GM18951 (cell line): ENCODE measurements around the gene FFAR2.

Source experiments
- POLR2A ChIP-seq: IDR thresholded peaks from 4 replicates; pipeline ENCODE4 v1.6.1; 2011; ENCODE audit warnings: mild to moderate bottlenecking; ENCODE audit not compliant: insufficient read length, insufficient read depth; ENCODE audit errors: extremely low read depth
- in situ Hi-C: fragments of 300-500 bp; cut with MboI; formaldehyde crosslinking; loops from one replicate; pipeline ENCODE4 v1.12.0; 2022; ENCODE audit warnings: low sequenced_read_pairs, mixed read lengths, inconsistent platforms; ENCODE audit not compliant: unreplicated experiment

Gene FFAR2

GRCh38 chr19:35414442-35414841 is 33.6 kb upstream of the FFAR2 start:
- no peak for TF ChIP-seq POLR2A
- in situ Hi-C loops = no loop called here

GRCh38 chr19:35416331-35416730 is 31.7 kb upstream of the FFAR2 start:
- no peak for TF ChIP-seq POLR2A
- in situ Hi-C loops = no loop called here

- in situ Hi-C loops = no loop called here
- no peak for TF ChIP-seq POLR2A
Measured at GRCh38 chr19:35417278-35417677, 30.8 kb upstream of the FFAR2 start.

- TF ChIP-seq POLR2A = no peak
Measured at GRCh38 chr19:35417713-35418534, 30.1 kb upstream of the FFAR2 start.

GRCh38 chr19:35419046-35419445 is 29.0 kb upstream of the FFAR2 start:
- in situ Hi-C loops = no loop called here

More at GRCh38 chr19:35417713-35418534, 30.1 kb upstream of the FFAR2 start:
- in situ Hi-C loops = no loop called here

GRCh38 chr19:35419805-35420204 is 28.3 kb upstream of the FFAR2 start:
- TF ChIP-seq POLR2A = no peak
- in situ Hi-C loops = loop anchor here (5.0 kb wide), 1 partner anchor 42 kb away; no protein-coding TSS in a partner anchor

More at GRCh38 chr19:35419046-35419445, 29.0 kb upstream of the FFAR2 start:
- TF ChIP-seq POLR2A = no peak

- no peak for TF ChIP-seq POLR2A
- in situ Hi-C loops = loop anchor here (5.0 kb wide), 1 partner anchor 41 kb away; no protein-coding TSS in a partner anchor
Measured at GRCh38 chr19:35421362-35421761, 26.7 kb upstream of the FFAR2 start.

- in situ Hi-C loops = loop anchor here (5.0 kb wide), 1 partner anchor 39 kb away; no protein-coding TSS in a partner anchor
Measured at GRCh38 chr19:35423406-35423805, 24.7 kb upstream of the FFAR2 start.

- in situ Hi-C loops = no loop called here
- TF ChIP-seq POLR2A = no peak
Measured at GRCh38 chr19:35425682-35426081, 22.4 kb upstream of the FFAR2 start.

- TF ChIP-seq POLR2A = no peak
- in situ Hi-C loops = no loop called here
Measured at GRCh38 chr19:35427187-35427586, 20.9 kb upstream of the FFAR2 start.

GRCh38 chr19:35429698-35430408 is 18.2 kb upstream of the FFAR2 start:
- in situ Hi-C loops = no loop called here
- TF ChIP-seq POLR2A = no peak

GRCh38 chr19:35430409-35431144 is 17.5 kb upstream of the FFAR2 start:
- no peak for TF ChIP-seq POLR2A
- in situ Hi-C loops = no loop called here

GRCh38 chr19:35431145-35431807 is 16.8 kb upstream of the FFAR2 start:
- in situ Hi-C loops = no loop called here
- no peak for TF ChIP-seq POLR2A
